ENCODE results near the gene IGSF3. TPM values are rescaled to one million over a fixed set of nuclear protein-coding genes. Genes with fewer than 3 reads are reported as not detected.

Gene IGSF3
- total and polyA plus RNA-seq, 7 donors, result 0.34 to 1.2 (median 0.49) TPM

DNA sequence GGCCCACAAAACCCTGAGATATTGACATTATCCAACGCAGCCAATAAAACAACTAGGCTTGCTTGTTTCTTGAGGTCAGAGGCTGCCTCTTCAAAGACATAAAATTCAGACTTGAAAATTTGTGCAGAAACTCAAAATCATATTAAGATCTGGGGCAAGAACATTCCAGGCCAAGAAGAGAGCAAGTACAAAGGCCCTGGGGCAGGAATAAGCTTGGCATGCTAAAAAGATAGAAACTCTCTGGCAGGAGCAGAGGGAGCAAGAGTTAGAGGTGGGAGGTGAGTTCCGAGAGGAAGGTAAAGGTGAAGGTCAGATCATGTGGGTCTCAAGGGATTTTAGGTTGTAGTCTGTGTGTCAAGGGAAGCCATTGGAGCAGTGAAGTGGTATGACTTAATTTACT lies 8.8 kb upstream of the IGSF3 start:
- Histone ChIP-seq H3K4me3 (no peak overlapping the region), H3K36me3 (ENCODE audit: insufficient read depth in 1 of 2, low read depth in 1 of 2) (no peaks in the 10 kb centered on the region), H3K4me1 (no peaks in the 10 kb centered on the region), H3K27me3 (ENCODE audit: insufficient read depth in 3 of 3, low read length in 2 of 3) (peaks cover 0 to 8% (median 4%) of the 10 kb centered on the region in 3 donors), H3K9me3 (no peaks in the 10 kb centered on the region), H3K27ac (no peak overlapping the region)
- TF ChIP-seq CTCF (IDR thresholded peaks at IDR 0.05), result no peak
- DNase-seq, result no peak
- intact Hi-C loops (cut with DNase I), result no loop called here
- WGBS, 3 donors, result 95 to 99% (median 98%) methylated on average over 2 of the region's 2 CpGs
- no peak for ATAC-seq

- no peaks in the 10 kb centered on the region for H3K36me3 ChIP-seq (ENCODE audit: insufficient read depth in 1 of 2, low read depth in 1 of 2)
- H3K4me3 ChIP-seq, result no peak overlapping the region
- H3K27me3 ChIP-seq (ENCODE audit: insufficient read depth in 3 of 3, low read length in 2 of 3), result peaks cover 0 to 12% (median 4%) of the 10 kb centered on the region in 3 donors
- WGBS, 3 donors, result 61 to 68% (median 67%) methylated on average over 2 of the region's 2 CpGs
- no peak for ATAC-seq
- no peaks in the 10 kb centered on the region for H3K4me1 ChIP-seq
- DNase-seq, result no peak
- intact Hi-C loops (cut with DNase I), result no loop called here
- no peak for TF ChIP-seq CTCF (IDR thresholded peaks at IDR 0.05)
- no peak overlapping the region for H3K27ac ChIP-seq
- no peaks in the 10 kb centered on the region for H3K9me3 ChIP-seq
Measured at GRCh38 chr1:116674751-116675150, 7.2 kb upstream of the IGSF3 start.

DNA sequence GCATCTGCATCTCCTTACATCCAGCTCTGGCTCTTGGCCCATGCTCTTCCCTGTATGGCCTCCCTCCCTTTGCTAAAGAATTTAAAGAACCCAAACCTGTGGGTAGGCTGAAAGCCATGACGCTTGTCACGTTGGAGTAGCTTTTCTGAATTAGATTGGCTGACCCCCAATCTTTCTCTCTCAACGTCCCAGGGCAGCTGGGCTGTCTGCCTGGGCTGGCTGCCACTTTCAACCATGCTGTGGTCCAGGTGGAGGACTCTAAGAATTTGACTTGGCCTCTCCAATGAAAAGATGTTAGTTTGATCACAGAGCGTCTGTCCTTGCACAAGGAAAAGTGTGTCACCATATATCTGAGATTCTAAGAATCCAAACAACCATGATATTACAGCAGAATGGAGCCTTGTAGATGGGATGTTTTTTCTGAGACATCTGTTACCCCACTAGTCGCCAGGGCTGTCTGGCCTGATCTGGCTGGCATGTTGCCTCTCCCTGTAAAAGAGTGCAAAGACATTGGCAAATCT lies 6.5 kb upstream of the IGSF3 start:
- TF ChIP-seq CTCF (IDR thresholded peaks at IDR 0.05), result no peak
- Histone ChIP-seq H3K9me3 (no peaks in the 10 kb centered on the region), H3K4me3 (no peak overlapping the region), H3K27me3 (ENCODE audit: insufficient read depth in 3 of 3, low read length in 2 of 3) (peaks cover under 1 to 18% (median 4%) of the 10 kb centered on the region in 3 donors), H3K36me3 (ENCODE audit: insufficient read depth in 1 of 2, low read depth in 1 of 2) (no peaks in the 10 kb centered on the region), H3K4me1 (no peaks in the 10 kb centered on the region), H3K27ac (no peak overlapping the region)
- DNase-seq (no peak), ATAC-seq (no peak)
- WGBS, 3 donors, result 13 to 23% (median 21%) methylated on average over 5 of the region's 5 CpGs
- intact Hi-C loops (cut with DNase I), result no loop called here

- ATAC-seq, result no peak
- H3K27ac ChIP-seq, result no peak overlapping the region
- H3K27me3 ChIP-seq (ENCODE audit: insufficient read depth in 3 of 3, low read length in 2 of 3), result peaks cover 4 to 31% (median 4%) of the 10 kb centered on the region in 3 donors
Measured at GRCh38 chr1:116671912-116672311, 4.4 kb upstream of the IGSF3 start.

More at GRCh38 chr1:116671912-116672311, 4.4 kb upstream of the IGSF3 start:
- intact Hi-C loops (cut with DNase I), result no loop called here
- Histone ChIP-seq H3K4me1 (peaks cover 3% of the 10 kb centered on the region), H3K9me3 (no peaks in the 10 kb centered on the region), H3K4me3 (no peak overlapping the region), H3K36me3 (ENCODE audit: insufficient read depth in 1 of 2, low read depth in 1 of 2) (no peaks in the 10 kb centered on the region)
- TF ChIP-seq CTCF (IDR thresholded peaks at IDR 0.05), result no peak
- DNase-seq, result no peak
- 42 to 52% (median 47%) methylated on average over 2 of the region's 2 CpGs for WGBS, 3 donors

Data from psoas muscle (tissue), 8 donors.